ENCODE measurements around the gene TGFBR3. TPM values are rescaled to one million over a fixed set of nuclear protein-coding genes. Genes with fewer than 3 reads are reported as not detected.

The TGFBR3 gene
- total and polyA plus RNA-seq, 7 donors: 5.1 to 24.5 (median 8.9) TPM

DNA sequence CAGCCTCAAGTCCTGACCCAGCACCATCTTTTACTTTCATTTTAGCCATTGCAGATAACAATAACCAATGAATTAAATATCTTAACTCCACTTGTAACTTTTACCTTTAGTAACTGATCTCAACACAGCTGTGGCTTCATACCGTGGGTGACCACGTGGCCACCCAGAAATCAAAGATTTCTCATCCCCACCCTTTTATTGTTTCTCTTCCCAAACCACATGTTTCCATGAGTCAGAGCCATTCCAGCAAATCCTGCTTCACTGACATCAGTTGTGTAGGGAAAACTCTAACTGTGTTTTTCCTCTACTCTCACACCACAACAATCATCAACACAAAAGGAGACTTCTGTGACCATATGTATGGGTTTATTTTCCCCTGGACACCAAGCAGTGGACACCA, 38.2 kb upstream of the TGFBR3 start:
- intact Hi-C loops (cut with DNase I): loop anchor here in 1 of 2 donors (10.0 kb wide), 2 partner anchors 519 to 649 kb away; partner anchors contain the start of gene HFM1
- DNase-seq: no peak
- no peaks in the 10 kb centered on the region for H3K36me3 ChIP-seq (ENCODE audit: insufficient read depth in 1 of 2, low read depth in 1 of 2)
- TF ChIP-seq CTCF (IDR thresholded peaks at IDR 0.05): no peak
- no peaks in the 10 kb centered on the region for H3K4me1 ChIP-seq
- H3K4me3 ChIP-seq: no peak overlapping the region
- H3K27me3 ChIP-seq (ENCODE audit: insufficient read depth in 3 of 3, low read length in 2 of 3): no peaks in the 10 kb centered on the region
- ATAC-seq: no peak
- H3K27ac ChIP-seq: no peak overlapping the region
- H3K9me3 ChIP-seq: no peaks in the 10 kb centered on the region
- 48 to 63% (median 51%) methylated on average over 2 of the region's 2 CpGs for WGBS, 3 donors

- no peak for TF ChIP-seq CTCF (IDR thresholded peaks at IDR 0.05)
- Histone ChIP-seq H3K27ac (no peak overlapping the region), H3K9me3 (no peaks in the 10 kb centered on the region), H3K36me3 (ENCODE audit: insufficient read depth in 1 of 2, low read depth in 1 of 2) (no peaks in the 10 kb centered on the region), H3K4me1 (no peaks in the 10 kb centered on the region), H3K27me3 (ENCODE audit: insufficient read depth in 3 of 3, low read length in 2 of 3) (no peaks in the 10 kb centered on the region), H3K4me3 (no peak overlapping the region)
- intact Hi-C loops (cut with DNase I): loop anchor here in 1 of 2 donors (10.0 kb wide), 2 partner anchors 515 to 645 kb away; partner anchors contain the start of gene HFM1
- DNase-seq (no peak), ATAC-seq (no peak)
- WGBS, 3 donors: 83 to 86% (median 86%) methylated on average over 8 of the region's 8 CpGs
Measured at GRCh38 chr1:91919962-91920361, 34.0 kb upstream of the TGFBR3 start.

GRCh38 chr1:91916811-91917460, 31.0 kb upstream of the TGFBR3 start:
- 74 to 84% (median 79%) methylated on average over 5 of the region's 5 CpGs for WGBS, 3 donors
- intact Hi-C loops (cut with DNase I): no loop called here
- no peaks in the 10 kb centered on the region for H3K4me1 ChIP-seq
- no peaks in the 10 kb centered on the region for H3K9me3 ChIP-seq
- no peak for DNase-seq
- no peak overlapping the region for H3K4me3 ChIP-seq
- no peak for TF ChIP-seq CTCF (IDR thresholded peaks at IDR 0.05)
- no peaks in the 10 kb centered on the region for H3K27me3 ChIP-seq (ENCODE audit: insufficient read depth in 3 of 3, low read length in 2 of 3)
- H3K36me3 ChIP-seq (ENCODE audit: insufficient read depth in 1 of 2, low read depth in 1 of 2): no peaks in the 10 kb centered on the region
- no peak for ATAC-seq
- H3K27ac ChIP-seq: no peak overlapping the region

DNA sequence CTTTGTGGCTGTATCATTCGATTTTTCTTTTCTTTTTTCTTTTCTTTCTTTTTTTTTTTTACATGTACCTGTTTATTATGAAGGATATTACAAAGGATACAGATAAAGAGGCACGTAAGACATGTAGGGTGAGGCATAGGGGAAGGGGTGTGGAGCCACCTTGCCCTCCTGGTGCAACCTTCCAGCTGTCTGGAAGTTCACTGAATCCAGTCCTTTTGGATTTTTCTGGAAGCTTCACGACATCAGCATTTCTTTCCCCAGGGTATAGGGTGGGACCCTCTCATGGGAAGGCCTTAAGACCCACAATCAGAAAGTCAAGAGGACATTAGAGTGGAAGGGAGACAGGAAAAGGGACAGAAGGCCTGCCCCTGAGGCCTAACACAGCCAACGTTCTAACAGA, 30.1 kb upstream of the TGFBR3 start:
- TF ChIP-seq CTCF (IDR thresholded peaks at IDR 0.05): no peak
- no peak for ATAC-seq
- intact Hi-C loops (cut with DNase I): no loop called here

DNA sequence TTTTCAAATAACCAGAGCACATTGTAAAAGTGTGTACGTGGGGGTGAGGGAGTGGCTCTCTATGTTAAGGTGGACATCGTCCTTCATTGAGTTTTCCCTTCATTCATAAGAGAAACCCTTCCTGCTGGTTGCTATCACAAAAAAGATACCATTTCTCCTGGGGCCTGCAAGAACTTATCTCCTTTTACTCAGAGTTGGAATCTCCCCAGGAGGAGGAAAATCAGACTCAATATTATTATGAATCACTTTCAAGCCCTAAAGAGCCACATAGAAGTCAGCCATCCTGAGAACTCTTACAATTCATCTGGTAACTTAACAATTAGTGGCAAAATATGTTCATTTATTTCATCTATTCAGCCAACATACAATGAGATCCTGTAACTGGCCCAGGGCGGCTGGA, 27.1 kb upstream of the TGFBR3 start:
- H3K4me3 ChIP-seq: no peak overlapping the region

More for the DNA sequence above, 30.1 kb upstream of the TGFBR3 start:
- no peaks in the 10 kb centered on the region for H3K36me3 ChIP-seq (ENCODE audit: insufficient read depth in 1 of 2, low read depth in 1 of 2)
- no peaks in the 10 kb centered on the region for H3K27me3 ChIP-seq (ENCODE audit: insufficient read depth in 3 of 3, low read length in 2 of 3)
- no peaks in the 10 kb centered on the region for H3K9me3 ChIP-seq
- H3K4me1 ChIP-seq: no peaks in the 10 kb centered on the region
- 73 to 82% (median 78%) methylated on average over 4 of the region's 4 CpGs for WGBS, 3 donors
- DNase-seq: no peak
- H3K27ac ChIP-seq: no peak overlapping the region
- H3K4me3 ChIP-seq: no peak overlapping the region

More for the DNA sequence above, 27.1 kb upstream of the TGFBR3 start:
- H3K4me1 ChIP-seq: no peaks in the 10 kb centered on the region
- no peak overlapping the region for H3K27ac ChIP-seq
- no peak for TF ChIP-seq CTCF (IDR thresholded peaks at IDR 0.05)
- no peak for ATAC-seq
- H3K9me3 ChIP-seq: no peaks in the 10 kb centered on the region
- no peak for DNase-seq
- intact Hi-C loops (cut with DNase I): no loop called here
- WGBS, 3 donors: 76 to 81% (median 76%) methylated on average over 3 of the region's 3 CpGs
- H3K27me3 ChIP-seq (ENCODE audit: insufficient read depth in 3 of 3, low read length in 2 of 3): no peaks in the 10 kb centered on the region
- H3K36me3 ChIP-seq (ENCODE audit: insufficient read depth in 1 of 2, low read depth in 1 of 2): no peaks in the 10 kb centered on the region

Measured in psoas muscle (tissue), 8 donors.